ENCODE data around the gene TBC1D10B. TPM values are rescaled to one million over a fixed set of nuclear protein-coding genes. Genes with fewer than 3 reads are reported as not detected.

TBC1D10B gene
- total and polyA plus RNA-seq, 2 of the 8 experiments (the other 6 are each of a cell fraction or from before 2014, with no cell fraction given): 15.4 to 28.6 TPM

DNA sequence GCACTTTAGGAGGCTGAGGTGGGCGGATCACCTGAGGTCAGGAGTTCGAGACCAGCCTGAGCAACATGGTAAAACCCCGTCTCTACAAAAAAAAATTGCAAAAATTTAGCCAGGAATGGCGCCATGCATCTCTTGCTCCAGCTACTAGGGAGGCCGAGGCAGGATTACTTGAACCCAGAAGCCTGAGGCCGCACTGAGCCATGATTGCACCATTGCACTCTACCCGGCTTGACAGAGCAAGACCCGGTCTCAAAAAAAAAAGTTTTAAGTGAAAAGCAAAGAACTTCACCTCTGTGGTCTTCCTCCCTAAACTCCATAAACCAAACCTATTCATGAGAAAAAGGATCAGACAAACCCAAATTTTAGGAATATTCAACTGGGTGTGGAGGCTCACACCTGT, 22.2 kb downstream of the TBC1D10B start:
- Histone ChIP-seq H3K79me2 (ENCODE audit: control insufficient read depth in 1 of 2, insufficient read depth in 2 of 2, low read length in 2 of 2) (no peaks in the 10 kb centered on the region), H3K4me1 (replicated peaks in 1 of 4; ENCODE audit: control insufficient read depth in 3 of 4, insufficient read depth in 4 of 4, low read length in 3 of 4) (no peaks in the 10 kb centered on the region), H3K23ac (ENCODE audit: insufficient read length) (no peak overlapping the region), H3K36me3 (ENCODE audit: control insufficient read depth in 2 of 4, insufficient read depth in 4 of 4, low read length in 3 of 4) (peaks cover 11 to 30% (median 27%) of the 10 kb centered on the region in 4 experiments), H3K18ac (ENCODE audit: extremely low read depth, low read length) (no peak overlapping the region), H4K20me1 (replicated peaks in 1 of 2; ENCODE audit: control insufficient read depth in 1 of 2, insufficient read depth in 2 of 2, low read length in 2 of 2) (peaks cover 0 to 3% of the 10 kb centered on the region in 2 experiments), H4K8ac (ENCODE audit: extremely low read depth, insufficient read depth, low read length) (no peak overlapping the region), H2BK5ac (ENCODE audit: low read depth, low read length) (no peak overlapping the region), H2BK12ac (ENCODE audit: low read depth, low read length) (no peak overlapping the region), H3K9me3 (ENCODE audit: insufficient read depth in 2 of 2, low read depth in 1 of 2, low read length in 1 of 2) (no peaks in the 10 kb centered on the region), H3K4me2 (ENCODE audit: insufficient read depth in 1 of 2, low read depth in 2 of 2, low read length in 2 of 2) (no peak overlapping the region), H3K4me3 (ENCODE audit: extremely low read depth in 1 of 4, insufficient read depth in 2 of 4, low read depth in 3 of 4, low read length in 4 of 4) (no peak overlapping the region), H2BK120ac (replicated peaks; ENCODE audit: low read depth, low read length) (no peak overlapping the region), H3K23me2 (ENCODE audit: low read depth, low read length) (no peaks in the 10 kb centered on the region), H3K27ac (ENCODE audit: low read depth, low read length) (no peak overlapping the region), H3K4ac (replicated peaks; ENCODE audit: insufficient read length, low read depth, low read length) (no peak overlapping the region), H3K79me1 (ENCODE audit: low read depth, low read length) (no peaks in the 10 kb centered on the region), H3K27me3 (replicated peaks in 1 of 4; ENCODE audit: control insufficient read depth in 3 of 4, extremely low read depth in 1 of 4, insufficient read depth in 3 of 4, low read length in 3 of 4) (no peaks in the 10 kb centered on the region), H2BK15ac (ENCODE audit: low read length) (no peak overlapping the region), H3K56ac (replicated peaks; ENCODE audit: insufficient read length, low read depth, low read length) (no peak overlapping the region), H4K5ac (ENCODE audit: insufficient read length, low read depth, low read length) (no peak overlapping the region), H3K9ac (replicated peaks in 1 of 4; ENCODE audit: extremely low read depth in 1 of 4, low read depth in 3 of 4, low read length in 3 of 4) (no peak overlapping the region), H4K91ac (replicated peaks; ENCODE audit: insufficient read length, low read length) (no peak overlapping the region), H2AFZ (ENCODE audit: low read length) (no peak overlapping the region), H3K14ac (ENCODE audit: insufficient read length) (no peak overlapping the region), H2BK20ac (ENCODE audit: low read length) (no peak overlapping the region), H2AK5ac (ENCODE audit: low read depth, low read length) (no peak overlapping the region)
- no peak for DNase-seq (ENCODE audit: low read depth in 1 of 2, low spot score in 2 of 2)
- FAIRE-seq: no peak
- 89% methylated on average over 8 of the region's 8 CpGs; no CpG with 5 or more reads in 1 of the 2 experiments for WGBS, 2 experiments (ENCODE audit: extremely low coverage in 1 of 2, insufficient coverage in 1 of 2, insufficient read length in 1 of 2, insufficient replicate concordance in 2 of 2, low coverage in 1 of 2, low lambda C conversion rate in 2 of 2, missing lambda C conversion rate in 1 of 2)
- POLR2A ChIA-PET (ENCODE audit: partially characterized antibody): interaction anchor here (1.3 to 2.3 kb wide), 2 partner anchors 8 to 70 kb away, joined by 3 to 14 read pairs; partner anchors contain the start of gene CD2BP2
- CTCF ChIA-PET (ENCODE audit: partially characterized antibody): interaction anchor here (1.3 to 2.9 kb wide), 2 partner anchors 12 kb away, joined by 4 to 6 read pairs; no protein-coding TSS in a partner anchor
- no peak for TF ChIP-seq EP300 (IDR thresholded peaks at IDR 0.05; ENCODE audit: borderline replicate concordance in 1 of 2, low read depth in 2 of 2, low read length in 2 of 2)
- TF ChIP-seq SP2 (IDR thresholded peaks at IDR 0.05; ENCODE audit: low read length): no peak
- no peak for TF ChIP-seq JUND (IDR thresholded peaks at IDR 0.05; ENCODE audit: low read length)
- TF ChIP-seq SUZ12 (IDR thresholded peaks at IDR 0.05; ENCODE audit: low read length): no peak
- no peak for TF ChIP-seq BCL11A (IDR thresholded peaks at IDR 0.05; ENCODE audit: low read depth in 2 of 2, low read length in 2 of 2)
- no peak for TF ChIP-seq RXRA (IDR thresholded peaks at IDR 0.05; ENCODE audit: insufficient read depth, low read depth, low read length)
- TF ChIP-seq CTBP2 (IDR thresholded peaks at IDR 0.05; ENCODE audit: borderline replicate concordance, insufficient read depth, insufficient read length, low read length): no peak
- TF ChIP-seq GTF2F1 (IDR thresholded peaks at IDR 0.05; ENCODE audit: borderline replicate concordance, low read depth, low read length): no peak
- TF ChIP-seq CREB1 (IDR thresholded peaks at IDR 0.05): no peak
- no peak for TF ChIP-seq TAF1 (IDR thresholded peaks at IDR 0.05; ENCODE audit: low read depth, low read length)
- no peak for TF ChIP-seq SIX5 (IDR thresholded peaks at IDR 0.05; ENCODE audit: low read depth, low read length)
- TF ChIP-seq MAFK (IDR thresholded peaks at IDR 0.05; ENCODE audit: low read depth, low read length): no peak
- TF ChIP-seq HDAC6 (IDR thresholded peaks at IDR 0.05; ENCODE audit: low read depth, low read length): no peak
- no peak for TF ChIP-seq POLR2AphosphoS5 (IDR thresholded peaks at IDR 0.05; ENCODE audit: low read depth, low read length)
- TF ChIP-seq SP4 (IDR thresholded peaks at IDR 0.05; ENCODE audit: low read length): no peak
- TF ChIP-seq KDM4A (IDR thresholded peaks at IDR 0.05; ENCODE audit: low read depth, low read length, severe bottlenecking): no peak
